Measurements from ENCODE around the gene SMTN.

SMTN gene

DNA sequence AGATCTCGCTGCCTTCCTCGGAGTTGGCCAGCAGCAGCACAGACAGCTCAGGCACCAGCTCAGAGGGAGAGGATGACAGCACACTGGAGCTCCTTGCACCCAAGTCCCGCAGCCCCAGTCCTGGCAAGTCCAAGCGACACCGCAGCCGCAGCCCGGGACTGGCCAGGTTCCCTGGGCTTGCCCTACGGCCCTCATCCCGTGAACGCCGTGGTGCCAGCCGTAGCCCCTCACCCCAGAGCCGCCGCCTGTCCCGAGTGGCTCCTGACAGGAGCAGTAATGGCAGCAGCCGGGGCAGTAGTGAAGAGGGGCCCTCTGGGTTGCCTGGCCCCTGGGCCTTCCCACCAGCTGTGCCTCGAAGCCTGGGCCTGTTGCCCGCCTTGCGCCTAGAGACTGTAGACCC lies 52.8 kb downstream of the SMTN start:
- DNase-seq: no peak

DNA sequence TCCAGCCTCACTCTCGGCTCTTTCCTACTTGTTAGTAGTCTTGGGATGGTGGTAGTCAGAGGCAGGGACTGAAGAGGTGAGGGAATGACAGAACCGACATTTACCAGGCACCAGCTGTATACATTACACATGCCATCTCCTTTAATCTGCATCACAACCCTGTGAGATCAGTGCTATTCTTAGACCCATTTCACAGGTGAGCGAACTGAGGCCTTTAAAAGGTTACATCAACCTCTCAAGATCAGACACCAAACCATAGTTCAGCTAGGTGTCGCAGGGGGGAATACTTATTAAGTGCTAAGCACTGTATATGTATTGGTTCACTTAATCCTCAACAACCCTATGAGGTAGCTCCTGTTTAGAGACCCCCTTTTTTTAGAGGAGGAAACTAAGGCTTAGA lies 53.6 kb downstream of the SMTN start:
- DNase-seq: no peak

DNA sequence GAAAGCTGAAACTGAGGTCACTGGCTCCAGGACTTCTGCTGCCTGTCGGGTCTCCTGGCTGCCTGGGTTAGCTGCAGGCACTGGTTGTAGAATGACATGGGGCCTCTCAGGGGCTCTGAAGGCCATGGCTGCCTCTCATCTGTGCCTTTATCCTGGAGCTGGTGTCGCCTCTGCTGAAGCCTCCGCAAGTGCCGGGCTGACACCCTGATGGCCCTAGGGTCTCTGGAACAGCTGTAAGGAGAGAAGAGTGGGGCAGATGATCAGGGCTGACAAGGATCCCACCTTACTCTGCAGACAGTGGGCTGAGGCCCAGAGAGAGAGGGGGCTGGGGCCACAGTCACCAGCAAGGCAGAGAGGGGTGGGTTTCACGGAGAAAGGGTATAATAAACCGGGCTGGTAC lies 54.6 kb downstream of the SMTN start:
- DNase-seq: no peak

DNA sequence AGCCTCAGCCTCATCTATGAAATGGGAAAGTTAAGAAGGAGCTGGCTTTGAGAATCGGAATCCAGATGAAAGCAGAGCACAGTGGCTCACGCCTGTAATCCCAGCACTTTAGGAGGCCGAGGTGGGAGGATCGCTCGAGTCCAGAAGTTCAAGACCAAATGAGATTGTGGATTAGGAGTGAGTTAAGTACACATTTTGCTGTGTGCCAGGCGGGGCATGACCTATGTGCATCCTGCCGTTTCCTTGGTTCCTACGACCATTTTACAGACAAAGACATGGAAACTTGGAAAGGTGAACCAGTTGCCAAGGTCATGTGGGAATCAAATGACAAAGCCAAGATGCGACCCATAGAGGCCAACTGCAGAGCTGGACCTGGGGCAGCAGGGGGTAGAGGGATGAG lies 55.0 kb downstream of the SMTN start:
- no peak for DNase-seq

DNA sequence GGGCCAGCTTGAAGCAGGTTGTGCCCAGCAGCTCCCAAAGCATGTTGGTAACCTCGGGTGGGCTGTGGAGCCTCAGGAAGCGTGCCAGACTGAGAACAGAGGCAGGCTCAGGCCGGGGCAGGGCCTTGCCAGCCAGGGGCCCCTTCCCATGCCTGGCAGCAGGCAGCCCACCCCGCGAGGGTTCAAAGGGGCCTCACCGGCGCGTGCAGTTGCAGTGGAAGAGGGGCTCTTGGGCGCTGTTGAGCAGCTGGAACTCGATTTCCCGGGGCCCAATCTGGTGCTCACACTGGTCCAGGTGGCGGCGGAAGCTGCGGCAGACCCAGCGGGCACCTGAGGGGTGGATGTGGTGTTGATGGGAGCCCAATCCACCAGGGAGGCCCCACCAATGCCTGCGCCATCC lies 55.6 kb downstream of the SMTN start:
- no peak for DNase-seq

DNA sequence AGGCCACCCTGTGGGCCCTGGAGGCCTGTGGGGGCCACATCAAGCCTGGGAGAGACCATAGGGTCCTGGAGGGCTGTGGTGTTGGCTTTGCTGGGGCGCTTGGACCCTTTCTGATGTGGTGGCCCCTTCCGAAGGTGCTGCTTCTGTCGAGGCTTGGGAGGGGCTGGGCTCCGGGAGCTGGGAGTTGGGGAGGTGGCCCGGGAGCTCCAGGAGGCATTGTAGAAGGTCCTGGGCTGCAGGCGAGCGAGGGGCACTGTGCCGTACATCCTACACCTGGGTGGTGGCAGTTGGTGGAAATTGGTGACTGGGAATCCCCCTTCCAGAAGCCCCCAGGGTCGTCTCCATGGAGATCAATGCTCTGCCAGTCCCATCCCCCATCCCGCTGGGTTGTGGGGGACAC lies 56.6 kb downstream of the SMTN start:
- DNase-seq: no peak

DNA sequence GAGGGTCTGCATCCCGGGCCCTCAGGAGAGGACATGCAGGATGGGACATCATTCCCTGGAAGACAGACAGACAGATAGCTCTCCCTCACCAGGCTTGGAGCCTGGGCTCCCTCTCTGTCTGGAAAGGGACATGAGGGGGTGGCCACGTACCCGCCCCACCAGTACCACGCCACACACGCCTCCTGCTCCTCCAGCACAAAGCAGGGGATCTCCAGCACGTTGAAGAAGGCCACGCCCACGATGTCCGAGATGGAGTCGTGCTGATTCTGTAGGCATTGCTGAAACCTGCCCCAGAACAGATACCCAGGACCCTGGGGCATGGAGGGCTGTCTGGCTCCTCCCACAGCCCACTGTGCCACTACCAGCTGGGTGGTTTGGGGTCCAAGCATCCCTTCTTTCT lies 57.0 kb downstream of the SMTN start:
- no peak for DNase-seq

DNA sequence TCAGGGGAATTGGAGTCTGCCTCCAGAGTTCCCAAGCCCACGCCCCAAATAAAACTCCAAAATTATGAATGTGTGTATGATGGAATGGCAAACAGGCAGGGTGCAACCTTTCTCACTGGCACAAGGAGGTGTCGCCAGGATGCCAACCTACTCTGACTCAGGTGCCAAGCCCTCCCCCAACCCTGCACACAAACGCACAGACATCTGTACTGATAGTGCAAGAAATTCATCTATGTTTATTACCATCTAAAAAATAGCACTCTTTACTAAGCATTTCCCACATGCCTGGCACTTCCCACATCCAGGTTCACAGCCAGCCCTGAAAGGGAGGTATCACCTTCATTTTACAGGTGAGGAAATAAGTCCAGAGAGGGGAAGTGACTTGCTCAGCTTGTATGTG lies 57.9 kb downstream of the SMTN start:
- no peak for DNase-seq

DNA sequence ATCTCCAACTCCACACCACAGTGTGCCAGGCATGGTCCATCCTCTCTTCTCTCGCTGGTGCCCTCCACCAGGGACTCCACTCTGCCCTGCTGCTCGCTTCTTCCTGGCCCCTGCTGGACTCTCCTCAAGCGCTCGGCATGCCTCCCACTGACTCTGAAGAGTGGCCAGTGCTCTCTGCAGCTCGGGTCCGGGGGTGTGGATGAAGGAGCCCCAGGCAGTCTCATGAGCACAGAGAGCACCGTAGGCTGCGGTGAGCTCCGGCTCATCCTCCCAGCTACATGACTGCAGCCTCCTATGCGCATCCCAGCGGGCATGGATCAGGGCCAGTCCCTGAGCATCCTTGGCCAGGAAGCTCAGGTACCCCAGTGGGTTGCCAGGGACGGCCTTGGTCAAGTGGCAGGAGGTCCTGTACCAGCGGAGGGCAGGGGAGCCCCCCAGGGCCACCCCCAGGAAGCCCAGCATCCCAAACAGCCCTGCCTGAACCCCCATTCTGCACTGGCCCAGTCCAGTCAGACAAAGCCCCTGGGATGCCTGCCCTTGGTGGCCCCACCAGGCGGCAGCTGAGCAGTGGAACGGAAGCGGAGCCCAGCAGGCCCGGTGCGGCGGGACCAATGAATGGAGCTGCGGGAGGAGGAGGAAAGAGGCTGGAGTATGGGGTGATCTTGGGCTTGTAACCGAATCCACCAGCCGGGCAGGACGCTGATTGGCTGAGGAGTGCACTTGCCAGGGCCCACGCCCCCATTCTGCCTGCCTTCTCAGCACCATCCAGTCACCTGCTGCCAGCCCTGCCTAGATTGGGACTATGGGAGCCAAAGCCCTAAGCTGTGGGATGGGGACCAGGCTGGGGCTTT lies 59.0 kb downstream of the SMTN start, which contains the start of gene PLA2G3:
TSS of gene PLA2G3 (minus strand) at position 643 of the 851 bp plus-strand sequence. CDS start at position 489, 154 bp downstream.
- no peak for DNase-seq

DNA sequence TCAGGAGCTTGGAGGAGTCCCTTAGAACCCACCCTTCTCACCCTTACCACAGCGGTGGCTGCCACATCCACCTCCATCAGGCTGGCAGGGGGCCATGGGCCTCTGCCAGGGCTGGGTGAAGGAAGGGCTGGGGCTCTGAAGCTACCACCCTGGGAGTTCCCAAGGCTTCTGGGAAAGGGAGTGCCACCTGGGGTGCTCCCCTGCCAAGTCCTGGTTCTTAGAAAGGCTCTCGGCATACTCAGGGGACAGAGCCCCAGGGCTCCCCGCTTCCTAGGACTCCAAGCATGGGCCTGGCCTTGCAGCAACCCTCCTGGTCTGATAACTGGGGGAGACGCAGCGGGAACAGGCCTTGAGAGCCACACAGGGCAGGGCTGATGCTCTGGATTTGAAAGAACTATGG lies 59.6 kb downstream of the SMTN start:
- no peak for DNase-seq

DNA sequence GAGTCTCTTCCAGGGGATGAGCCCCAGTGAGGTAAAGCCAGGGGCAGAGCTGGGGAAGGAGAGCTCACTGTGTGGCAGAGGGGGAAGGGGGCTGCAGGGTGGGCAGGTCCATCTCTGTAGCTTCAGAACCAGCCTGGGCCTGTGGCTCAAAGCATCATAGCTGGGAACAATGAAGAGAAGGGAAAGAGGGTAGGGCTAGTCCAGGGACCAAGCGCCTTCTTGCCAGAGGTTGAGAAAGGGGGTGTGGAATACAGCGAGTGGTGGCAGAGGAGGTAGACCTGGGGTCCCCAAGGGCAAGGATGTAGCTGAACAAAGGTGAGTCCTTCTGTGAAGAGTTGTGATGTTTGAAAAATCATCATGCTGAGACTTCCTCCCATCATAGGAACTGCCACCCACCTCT lies 60.4 kb downstream of the SMTN start:
- no peak for DNase-seq

DNA sequence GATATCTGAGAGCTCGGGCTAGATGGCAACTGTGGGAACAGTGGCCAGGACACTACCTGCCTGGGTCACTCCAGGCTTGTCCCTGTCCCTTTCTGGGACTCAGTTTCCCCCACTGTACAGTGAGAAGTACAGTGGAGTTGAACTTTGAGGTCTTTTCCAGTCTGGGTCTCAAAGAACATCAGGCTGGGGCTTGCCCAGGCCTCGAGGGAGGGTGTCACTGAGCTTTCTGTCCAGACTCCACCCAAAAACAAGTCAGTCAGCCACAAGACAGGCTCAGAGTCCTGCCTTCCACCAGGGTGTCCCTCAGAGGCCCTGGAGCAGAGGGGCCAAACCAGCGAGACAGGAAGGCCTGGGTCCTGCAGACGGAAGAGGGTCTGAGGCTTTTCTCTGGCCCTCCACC lies 61.2 kb downstream of the SMTN start:
- DNase-seq: no peak

DNA sequence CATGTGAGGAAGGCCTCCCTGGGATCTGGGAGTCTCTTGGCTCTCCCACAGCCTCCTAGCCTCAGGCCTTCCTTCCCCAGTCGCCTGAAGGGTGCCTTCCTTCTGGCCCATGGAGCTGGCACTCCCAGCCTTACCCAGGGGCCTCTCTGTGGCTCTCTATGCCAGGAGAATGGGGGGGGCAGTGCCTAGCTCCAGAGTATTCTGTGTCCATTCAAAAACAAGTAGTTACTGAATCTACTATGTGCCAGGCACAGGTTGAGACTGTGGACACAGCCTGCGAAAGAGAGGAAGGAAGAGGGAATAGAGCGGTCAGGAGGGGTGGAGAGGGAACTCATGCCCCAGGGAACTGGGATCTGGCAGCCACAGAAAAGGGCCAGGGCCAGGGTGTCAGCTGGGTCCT lies 61.9 kb downstream of the SMTN start:
- DNase-seq: no peak

DNA sequence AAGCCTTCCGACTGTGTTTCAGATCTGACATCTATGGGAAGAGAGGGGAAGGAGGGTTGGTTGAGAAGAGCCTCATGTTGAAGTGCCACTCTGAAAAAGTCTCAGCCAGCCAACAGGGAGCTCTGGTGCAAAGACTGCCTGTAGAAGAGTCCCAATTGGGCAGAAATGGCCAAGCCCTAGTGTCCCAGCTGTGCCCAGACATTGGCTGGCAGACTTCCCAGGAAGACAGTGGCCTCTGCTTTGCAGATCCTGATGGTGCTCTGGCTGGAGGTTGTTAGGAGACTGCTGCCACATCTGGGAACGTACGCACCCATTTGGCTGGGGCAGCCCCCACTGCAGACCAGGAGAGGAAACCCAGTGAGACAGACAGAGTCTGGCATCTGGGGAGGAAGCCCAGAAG lies 62.4 kb downstream of the SMTN start:
- DNase-seq: no peak

DNA sequence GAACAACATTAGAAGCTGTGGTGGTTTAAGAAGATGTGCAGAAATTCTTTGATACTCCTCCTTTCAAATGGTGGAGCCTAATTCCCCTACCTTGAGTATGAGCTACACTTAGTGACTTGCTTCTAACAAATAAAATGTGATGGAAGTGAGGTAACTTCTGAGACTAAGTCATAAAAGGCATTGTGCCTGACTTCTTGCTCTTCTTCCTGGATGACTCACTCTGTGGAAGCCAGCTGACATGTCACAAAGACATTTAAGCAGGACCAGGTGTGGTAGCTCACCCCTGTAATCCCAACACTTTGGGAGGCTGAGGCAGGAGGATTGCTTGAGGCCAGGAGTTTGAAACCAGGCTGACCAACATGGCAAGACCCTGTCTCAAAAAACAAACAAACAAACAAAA lies 63.1 kb downstream of the SMTN start:
- no peak for DNase-seq

DNA sequence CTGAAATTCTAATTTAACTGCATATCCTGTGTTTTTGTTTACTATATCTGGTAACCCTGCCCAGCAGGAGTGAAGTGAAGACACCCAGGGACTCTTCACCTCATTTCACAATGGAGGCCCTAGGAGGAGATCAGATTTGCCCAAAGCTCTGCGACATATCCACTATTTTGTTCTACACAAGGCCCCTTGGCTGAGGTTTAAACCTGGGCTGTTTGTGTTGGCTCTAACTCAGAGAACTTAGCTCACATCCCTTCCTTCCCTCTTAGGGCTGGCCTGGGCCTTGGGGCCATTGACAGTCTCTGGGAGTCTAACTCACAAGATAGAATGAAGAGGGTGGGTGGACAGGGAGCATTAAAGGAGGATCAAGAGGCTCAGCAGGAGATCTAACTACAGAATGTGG lies 67.4 kb downstream of the SMTN start:
- DNase-seq: no peak

DNA sequence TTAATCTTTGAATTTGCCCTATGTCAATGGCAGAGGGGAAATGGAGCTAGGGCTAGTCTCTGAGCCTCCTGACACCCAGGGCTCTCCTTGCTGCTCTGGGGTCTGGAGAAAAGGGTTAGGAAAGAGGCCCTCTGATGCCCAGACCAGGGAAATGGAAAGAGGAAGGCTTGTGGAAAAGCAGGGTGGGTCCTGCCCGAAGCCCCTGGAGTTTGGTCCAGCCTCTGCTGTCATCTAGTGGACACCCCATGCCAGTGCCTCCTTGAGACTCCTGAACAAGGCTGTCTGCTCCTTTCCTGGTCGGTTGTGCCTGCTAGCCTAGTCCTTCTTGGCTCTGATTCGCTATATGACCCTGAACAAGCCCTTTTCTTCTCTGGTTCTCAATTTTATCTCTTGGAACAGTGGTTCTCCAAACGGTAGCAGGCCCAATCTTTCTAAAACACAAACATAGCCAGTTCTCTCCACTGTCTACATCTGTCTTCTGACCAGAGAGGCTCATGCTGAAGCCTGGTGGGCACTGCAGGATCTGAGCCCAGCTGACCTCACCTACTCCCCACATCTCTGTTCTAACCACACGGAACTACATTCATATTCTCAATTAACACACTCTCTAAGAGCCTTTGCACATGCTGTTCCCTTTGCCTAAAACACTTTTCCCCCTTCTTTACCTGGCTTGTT lies 68.0 kb downstream of the SMTN start:
- peak; percentile 33 for DNase-seq

DNA sequence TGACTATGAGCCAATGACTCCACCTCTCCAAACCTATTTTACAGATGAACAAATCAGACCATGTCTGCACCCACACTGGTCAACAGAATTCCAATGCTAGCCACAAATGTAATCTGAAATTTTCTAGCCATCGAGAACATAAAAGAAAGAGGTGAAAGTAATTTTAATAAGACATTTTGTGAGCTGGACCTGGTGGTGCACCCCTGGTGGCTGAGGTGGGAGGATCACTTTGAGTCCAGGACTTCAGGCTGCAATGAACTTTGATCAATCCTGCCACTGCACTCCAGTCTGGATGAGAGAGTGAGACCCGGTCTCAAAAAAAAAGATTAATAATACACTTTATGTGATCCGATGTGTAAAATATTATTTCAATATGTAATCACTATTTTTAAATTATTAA lies 69.5 kb downstream of the SMTN start:
- DNase-seq: no peak

DNA sequence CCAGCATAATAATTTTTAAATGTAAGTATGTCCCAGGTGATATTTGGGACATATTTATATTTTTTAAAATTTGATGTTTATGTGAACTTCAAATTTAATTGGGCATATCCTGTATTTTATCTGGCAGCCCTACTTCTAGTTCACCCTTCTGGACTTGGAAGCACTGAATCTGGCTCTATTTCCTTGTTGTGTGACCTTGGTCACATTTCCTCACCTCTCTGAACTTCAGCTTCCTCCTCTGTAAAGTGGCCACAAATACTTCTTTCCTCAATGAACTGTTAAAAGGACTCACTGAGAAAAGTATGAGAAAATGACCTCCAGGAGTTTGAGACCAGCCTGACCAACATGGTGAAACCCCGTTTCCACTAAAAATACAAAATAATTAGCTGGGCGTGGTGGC lies 70.8 kb downstream of the SMTN start:
- DNase-seq: no peak

DNA sequence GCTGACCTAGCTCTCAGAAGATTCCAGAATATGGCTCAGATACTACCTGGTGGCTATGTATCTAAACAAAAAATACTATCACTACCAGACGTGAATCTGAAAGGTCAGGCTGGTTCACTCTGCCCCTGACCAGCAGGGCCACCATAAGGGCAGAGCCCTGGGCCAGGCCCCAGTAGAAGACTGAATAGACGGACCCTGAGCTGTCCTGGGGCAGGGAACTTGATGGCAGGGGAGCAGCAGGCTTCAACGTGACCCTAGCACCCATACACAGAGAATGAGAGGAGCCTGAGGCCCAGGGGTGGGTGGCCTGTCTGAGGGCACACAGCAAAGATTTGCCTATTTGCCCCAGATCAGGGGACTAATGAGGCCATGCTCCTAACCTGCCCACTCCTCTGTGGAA lies 72.2 kb downstream of the SMTN start:
- DNase-seq: no peak
